Cortex of kidney (tissue), 1 donor: Measurements from ENCODE around the gene FCN3.

Experiments used
- DNase-seq: peaks from one replicate; lab custom pipeline; 2025; lab: John Stamatoyannopoulos, UW

Gene FCN3

GRCh38 chr1:27358038-27358927 lies 16.3 kb downstream of the FCN3 start:
- DNase-seq, result no peak

GRCh38 chr1:27357281-27358037 lies 17.2 kb downstream of the FCN3 start:
- no peak for DNase-seq

DNA sequence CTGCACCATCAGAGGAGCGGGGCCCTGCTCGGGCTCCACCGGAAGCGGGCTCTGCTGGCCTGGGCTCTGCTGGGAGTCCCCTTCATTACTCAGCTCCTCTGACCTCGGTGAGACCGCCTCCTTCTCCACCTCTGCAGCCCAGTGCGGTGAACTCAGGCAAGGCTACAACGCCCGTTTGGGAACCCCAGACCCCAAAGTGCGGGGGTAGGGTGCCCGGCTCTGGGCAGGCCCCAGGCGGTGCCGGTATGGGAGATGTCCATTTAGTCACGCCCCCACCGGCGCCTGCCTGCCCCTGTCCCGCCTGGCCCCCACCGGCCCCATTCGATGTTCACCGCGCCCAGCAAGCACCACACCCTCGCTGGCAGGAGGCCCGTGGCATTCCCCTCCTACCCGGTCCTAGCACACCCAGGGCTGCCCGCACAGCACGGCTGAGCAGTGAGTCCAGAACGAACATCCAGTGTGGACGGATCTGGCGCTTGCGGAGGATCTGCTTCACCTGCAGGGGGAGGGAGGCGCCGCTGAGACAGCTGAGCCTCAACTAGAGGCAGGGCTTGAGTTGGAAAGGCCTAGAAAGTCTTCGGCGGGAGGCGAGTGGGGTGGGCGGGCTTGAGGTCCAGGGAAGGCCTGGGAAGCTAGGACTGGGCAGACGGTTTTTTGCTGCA lies 17.9 kb downstream of the FCN3 start:
- no peak for DNase-seq

- DNase-seq, result no peak
Measured at GRCh38 chr1:27356277-27356618, 18.4 kb downstream of the FCN3 start.

DNA sequence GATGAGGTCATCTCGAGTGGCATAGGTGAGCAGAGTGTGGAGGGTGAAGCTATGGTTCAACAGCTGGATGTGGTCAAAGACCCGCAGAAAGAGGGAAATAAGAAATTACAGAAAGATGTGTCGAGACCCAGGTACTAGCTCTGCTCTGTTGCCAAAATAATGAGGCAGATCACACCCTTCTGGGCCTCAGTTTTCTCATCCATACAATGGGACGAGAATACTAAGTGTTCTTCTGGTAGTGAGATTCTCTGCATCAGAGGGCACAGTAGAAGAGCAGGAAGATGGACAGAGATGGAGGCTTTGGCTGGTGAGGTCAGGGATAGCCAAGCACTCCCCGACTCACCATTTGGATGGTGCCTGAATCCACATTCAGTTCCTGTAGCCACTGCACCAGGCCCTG lies 18.9 kb downstream of the FCN3 start:
- no peak for DNase-seq

- no peak for DNase-seq
Measured at GRCh38 chr1:27353629-27354028, 21.0 kb downstream of the FCN3 start.

GRCh38 chr1:27353166-27353565 lies 21.5 kb downstream of the FCN3 start:
- no peak for DNase-seq

DNA sequence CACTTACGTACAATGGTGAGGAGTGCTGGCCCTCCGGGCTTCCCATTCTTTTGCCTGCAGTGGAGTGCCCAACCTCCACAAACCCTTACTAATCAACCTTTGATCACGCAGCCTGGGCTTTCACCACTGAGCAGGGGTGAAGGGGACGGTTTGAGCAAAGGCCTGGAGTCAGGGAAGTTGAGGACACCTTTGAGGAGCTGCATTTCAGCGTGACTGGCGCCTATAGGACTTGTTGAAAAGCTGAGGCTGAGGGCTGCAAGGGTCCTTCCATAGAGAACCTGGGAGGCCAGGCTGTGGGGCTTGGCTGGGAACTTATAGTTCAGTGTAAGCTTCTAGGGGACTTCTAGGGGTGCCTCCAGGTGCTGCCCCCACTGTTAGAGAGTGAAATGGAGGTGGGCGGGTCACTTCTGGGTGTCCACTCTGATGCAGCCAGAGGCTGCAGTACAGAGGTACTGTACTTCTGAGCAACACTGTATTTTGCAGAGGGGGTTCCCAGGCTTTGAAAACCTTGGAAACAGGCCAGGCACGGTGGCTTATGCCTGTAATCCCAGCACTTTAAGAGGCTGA lies 23.0 kb downstream of the FCN3 start:
- DNase-seq, result no peak

DNA sequence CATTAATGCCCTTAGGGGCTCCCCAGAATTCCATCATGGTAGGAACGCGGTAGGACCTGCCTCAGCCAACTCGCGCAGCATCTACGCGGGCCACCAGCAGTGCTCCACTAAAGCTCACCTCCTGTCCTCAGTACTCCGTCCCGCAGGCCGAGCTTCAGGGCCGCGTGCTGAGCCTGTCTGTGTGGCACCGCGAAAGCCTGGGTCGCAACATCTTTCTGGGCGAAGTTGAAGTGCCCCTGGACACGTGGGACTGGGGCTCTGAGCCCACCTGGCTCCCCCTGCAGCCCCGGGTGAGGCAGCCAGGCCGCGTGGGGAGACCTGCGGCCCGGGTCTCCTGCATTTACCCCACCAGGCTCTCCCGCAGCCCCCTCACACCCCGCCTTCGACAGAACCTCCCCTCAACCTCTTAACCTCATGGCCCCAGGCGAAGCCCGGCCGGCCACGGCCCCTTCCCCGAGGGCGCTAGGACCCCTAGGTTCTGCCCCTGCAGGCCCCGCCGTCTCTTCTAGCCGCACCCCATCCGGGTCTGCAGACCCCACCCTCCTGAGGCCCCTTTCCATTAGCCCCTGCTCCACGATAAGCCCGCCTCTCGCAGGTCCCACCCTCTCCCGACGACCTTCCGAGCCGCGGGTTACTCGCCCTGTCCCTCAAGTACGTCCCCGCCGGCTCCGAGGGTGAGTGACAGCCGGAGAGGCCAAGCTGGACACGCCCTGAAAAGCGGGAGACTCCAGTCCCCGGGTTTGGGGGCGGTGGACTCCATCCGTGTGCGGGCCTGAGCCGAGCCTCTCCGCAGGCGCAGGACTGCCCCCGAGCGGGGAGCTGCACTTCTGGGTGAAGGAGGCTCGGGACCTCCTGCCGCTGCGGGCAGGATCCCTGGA lies 23.7 kb downstream of the FCN3 start:
- no peak for DNase-seq

DNA sequence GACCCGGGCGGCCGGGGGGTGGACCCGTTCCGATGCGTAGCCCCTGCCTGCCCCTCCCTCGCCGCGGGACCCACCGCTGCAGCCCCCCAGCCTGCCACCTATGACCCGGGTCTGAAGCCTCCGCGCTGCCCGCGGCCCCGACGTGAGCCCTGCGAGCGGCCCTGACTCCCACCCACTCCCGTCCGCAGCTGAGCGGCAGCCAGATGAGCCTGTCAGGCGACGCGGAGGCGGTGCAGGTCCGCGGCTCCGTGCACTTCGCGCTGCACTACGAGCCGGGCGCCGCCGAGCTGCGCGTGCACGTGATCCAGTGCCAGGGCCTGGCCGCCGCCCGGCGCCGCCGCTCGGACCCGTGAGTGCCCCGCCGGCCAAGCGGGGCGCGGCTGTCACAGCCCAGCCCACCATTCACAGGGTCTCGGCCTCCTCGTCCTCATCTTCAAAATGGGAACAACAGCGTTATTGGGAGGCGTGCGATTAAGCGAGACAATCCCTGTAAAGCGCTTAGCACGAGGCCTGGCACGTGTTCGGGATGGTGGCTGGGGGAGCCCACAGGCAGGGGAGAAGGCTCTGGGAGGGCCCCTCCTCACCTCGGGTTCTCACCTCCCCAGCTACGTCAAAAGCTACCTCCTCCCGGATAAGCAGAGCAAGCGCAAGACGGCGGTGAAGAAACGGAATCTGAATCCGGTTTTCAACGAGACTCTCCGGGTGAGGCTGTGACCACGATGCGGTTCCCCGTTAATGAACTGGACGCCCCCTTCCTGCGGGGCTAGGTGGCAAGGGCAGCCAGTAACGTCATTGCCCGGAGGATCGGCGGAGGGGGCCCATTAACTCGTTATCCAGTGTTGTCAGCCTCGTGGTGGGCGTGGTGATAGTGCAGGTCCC lies 24.6 kb downstream of the FCN3 start:
- DNase-seq, result no peak

DNA sequence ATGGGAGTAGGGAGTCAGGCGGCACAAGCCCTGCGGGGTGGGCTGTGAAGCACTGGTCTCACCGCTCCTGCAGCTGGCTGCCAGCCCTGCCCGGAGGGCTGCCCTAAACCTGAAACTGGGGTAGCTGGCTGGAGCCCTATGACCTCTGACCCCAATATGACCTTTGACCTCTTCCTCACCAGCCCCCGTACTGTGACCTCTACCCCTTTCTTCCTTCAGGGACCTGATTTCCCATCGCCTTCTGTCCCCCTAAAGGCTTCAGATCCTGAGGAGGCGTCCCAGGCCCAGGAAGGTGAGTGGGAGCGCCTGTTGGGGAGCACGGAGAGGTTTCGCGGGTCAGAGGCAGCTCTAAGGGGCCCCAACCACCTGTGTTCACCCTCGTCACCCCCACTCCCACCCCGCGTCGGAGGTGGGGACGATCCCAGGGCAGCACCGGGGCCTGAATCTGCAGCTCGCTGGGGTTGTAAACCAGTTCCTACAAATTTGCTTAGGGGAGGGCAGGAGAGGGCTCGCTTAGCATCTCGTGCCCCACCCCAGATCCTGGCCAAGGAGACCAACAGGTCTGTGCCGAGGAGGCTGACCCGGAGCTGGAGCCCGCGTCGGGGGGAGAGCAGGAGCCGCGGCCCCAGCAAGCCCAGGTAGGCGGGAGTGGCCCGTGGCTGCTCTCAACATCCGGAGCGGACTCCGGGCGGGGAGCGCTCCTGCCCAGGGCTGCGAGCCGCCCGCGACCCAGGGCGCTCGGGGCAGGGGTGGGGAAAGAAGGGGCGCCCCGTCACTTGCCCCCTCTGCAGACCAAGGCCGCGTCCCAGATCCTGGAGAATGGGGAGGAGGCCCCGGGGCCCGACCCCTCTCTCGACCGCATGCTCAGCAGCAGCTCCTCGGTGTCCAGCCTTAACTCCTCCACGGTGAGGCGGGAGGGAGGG lies 25.5 kb downstream of the FCN3 start:
- no peak for DNase-seq

- no peak for DNase-seq
Measured at GRCh38 chr1:27346991-27347624, 27.5 kb downstream of the FCN3 start.

DNA sequence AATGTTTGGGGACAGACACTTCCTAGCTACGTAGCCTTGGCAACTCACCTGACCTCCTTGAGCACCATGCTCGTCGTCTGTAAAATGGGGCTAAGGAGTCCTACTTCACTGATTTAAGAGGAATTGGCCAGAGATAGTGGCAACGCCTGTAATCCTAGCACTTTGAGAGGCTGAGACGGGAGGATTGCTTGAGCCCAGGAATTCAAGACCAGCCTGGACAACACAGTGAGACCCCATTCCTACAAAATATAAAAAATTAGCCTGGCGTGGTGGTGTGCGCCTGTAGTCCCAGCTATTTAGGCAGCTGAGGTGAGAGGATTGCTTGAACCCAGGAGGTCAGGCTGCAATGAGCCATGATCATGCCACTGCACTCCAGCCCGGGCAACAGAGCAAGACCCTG lies 28.3 kb downstream of the FCN3 start:
- no peak for DNase-seq

GRCh38 chr1:27345272-27345671 lies 29.4 kb downstream of the FCN3 start:
- no peak for DNase-seq

GRCh38 chr1:27343639-27344025 lies 31.0 kb downstream of the FCN3 start:
- DNase-seq, result no peak

GRCh38 chr1:27342778-27343638 lies 31.6 kb downstream of the FCN3 start:
- DNase-seq, result no peak

- DNase-seq, result no peak
Measured at GRCh38 chr1:27342391-27342777, 32.2 kb downstream of the FCN3 start.
